Esophagus muscularis mucosa (tissue), 3 donors: ENCODE measurements around the gene NAV2.

Source experiments
- EP300 ChIP-seq: sonication (generic); formaldehyde crosslinking; IDR thresholded peaks from one replicate; pipeline ENCODE4 v1.6.1; 2017; ENCODE audit warnings: antibody characterized with exemption
- TF ChIP-seq, protein P1 (sequence below), 3 experiments: fragments of 200-600 bp in 2 of 3; fragments of 450-650 bp in 1 of 3; sonication (generic) in 2 of 3; IDR thresholded peaks; one replicate each; pipeline ENCODE4 v1.5.1; 2017 to 2019; ENCODE audit warnings: antibody characterized with exemption in 3 of 3, mild to moderate bottlenecking in 2 of 3, moderate library complexity in 1 of 3

DNA sequence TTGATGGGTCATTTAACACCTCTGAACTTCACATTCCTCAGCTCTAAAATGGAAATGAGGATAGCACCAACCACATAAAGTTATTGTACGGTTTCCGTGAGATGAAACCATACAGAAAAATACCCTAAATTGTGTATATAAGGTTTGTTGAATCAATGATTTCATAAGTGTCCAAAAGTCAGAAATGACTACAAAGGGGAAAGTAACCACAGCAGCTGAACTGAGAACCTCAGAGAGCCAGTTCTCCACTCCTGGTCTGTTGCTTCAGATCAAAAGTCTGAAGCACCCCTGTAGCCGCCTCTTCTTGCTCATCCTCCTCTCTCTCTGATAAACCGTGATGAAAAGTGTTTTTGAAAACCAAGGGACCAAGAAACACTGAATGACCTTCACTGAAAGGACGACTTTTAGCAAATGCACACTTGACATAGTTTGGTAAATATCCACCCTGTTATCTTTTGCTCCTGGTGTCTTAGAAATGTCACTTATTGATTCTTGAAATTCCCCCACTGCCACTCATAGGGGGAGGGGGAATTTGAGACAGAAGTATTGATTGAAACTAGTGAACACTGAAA, 194.5 kb downstream of the NAV2 start:
- TF ChIP-seq EP300: no peak
- TF ChIP-seq, protein P1, sequence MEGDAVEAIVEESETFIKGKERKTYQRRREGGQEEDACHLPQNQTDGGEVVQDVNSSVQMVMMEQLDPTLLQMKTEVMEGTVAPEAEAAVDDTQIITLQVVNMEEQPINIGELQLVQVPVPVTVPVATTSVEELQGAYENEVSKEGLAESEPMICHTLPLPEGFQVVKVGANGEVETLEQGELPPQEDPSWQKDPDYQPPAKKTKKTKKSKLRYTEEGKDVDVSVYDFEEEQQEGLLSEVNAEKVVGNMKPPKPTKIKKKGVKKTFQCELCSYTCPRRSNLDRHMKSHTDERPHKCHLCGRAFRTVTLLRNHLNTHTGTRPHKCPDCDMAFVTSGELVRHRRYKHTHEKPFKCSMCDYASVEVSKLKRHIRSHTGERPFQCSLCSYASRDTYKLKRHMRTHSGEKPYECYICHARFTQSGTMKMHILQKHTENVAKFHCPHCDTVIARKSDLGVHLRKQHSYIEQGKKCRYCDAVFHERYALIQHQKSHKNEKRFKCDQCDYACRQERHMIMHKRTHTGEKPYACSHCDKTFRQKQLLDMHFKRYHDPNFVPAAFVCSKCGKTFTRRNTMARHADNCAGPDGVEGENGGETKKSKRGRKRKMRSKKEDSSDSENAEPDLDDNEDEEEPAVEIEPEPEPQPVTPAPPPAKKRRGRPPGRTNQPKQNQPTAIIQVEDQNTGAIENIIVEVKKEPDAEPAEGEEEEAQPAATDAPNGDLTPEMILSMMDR (IDR thresholded peaks at IDR 0.05): no peak
